ENCODE measurements around the gene DGKI. TPM values are rescaled to one million over a fixed set of nuclear protein-coding genes. Genes with fewer than 3 reads are reported as not detected.

The DGKI gene
- total and polyA plus RNA-seq, 7 donors = under 0.01 to 0.56 (median 0.44) TPM; not detected in 2

- ATAC-seq = no peak
- WGBS, 3 donors = 85 to 91% (median 88%) methylated on average over 1 of the region's 1 CpG
- Histone ChIP-seq H3K4me3 (no peak overlapping the region), H3K27ac (no peak overlapping the region), H3K9me3 (no peaks in the 10 kb centered on the region), H3K27me3 (ENCODE audit: insufficient read depth in 3 of 3, low read length in 2 of 3) (no peaks in the 10 kb centered on the region), H3K36me3 (ENCODE audit: insufficient read depth in 1 of 2, low read depth in 1 of 2) (no peaks in the 10 kb centered on the region), H3K4me1 (no peaks in the 10 kb centered on the region)
- no peak for DNase-seq
- no peak for TF ChIP-seq CTCF (IDR thresholded peaks at IDR 0.05)
- intact Hi-C loops (cut with DNase I) = no loop called here
Observed at GRCh38 chr7:137480401-137480800, 366.4 kb downstream of the DGKI start.

DNA sequence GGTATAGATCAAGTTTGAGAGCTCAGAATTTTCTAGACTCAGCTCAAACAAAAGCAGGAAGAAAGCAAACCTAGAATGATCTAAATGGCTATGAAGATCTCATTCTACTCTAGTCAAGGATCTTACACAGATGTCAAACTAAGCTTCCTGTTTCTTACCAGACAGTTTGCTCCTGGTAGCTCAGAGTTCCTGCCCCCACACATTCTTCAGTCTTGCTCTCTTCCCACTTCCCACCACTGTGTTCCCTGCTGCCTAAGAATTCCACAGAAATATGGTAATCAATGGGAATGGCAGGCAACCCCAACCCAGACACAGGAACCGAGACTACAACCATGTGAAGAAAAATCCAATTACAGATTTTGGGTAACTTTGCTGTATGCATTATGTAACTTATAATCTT lies 369.8 kb downstream of the DGKI start:
- Histone ChIP-seq H3K4me1 (no peaks in the 10 kb centered on the region), H3K27ac (no peak overlapping the region), H3K9me3 (no peaks in the 10 kb centered on the region), H3K36me3 (ENCODE audit: insufficient read depth in 1 of 2, low read depth in 1 of 2) (no peaks in the 10 kb centered on the region), H3K4me3 (no peak overlapping the region), H3K27me3 (ENCODE audit: insufficient read depth in 3 of 3, low read length in 2 of 3) (no peaks in the 10 kb centered on the region)
- DNase-seq (no peak), ATAC-seq (no peak)
- 70 to 75% (median 74%) methylated on average over 1 of the region's 1 CpG for WGBS, 3 donors
- no peak for TF ChIP-seq CTCF (IDR thresholded peaks at IDR 0.05)
- intact Hi-C loops (cut with DNase I) = no loop called here

DNA sequence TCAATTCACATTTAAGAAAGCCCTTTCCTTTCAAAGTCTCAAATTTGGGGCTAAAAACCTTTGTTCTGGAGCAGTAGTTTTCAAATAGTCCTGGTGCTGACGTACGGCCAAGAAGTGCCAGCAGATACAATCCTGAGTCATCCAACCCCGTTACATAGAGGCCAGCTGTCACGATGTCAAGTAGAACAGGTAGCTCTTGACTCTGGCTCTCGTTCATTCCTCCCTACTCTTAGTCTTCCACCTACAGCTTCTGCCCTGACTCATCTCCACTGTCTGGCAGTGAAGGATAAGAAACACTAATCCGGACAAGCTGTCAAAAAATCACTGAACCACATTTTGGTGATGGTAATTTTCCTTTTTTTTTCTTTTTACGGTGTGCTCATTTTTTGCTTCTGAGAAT lies 370.8 kb downstream of the DGKI start:
- no peaks in the 10 kb centered on the region for H3K4me1 ChIP-seq
- no peak for TF ChIP-seq CTCF (IDR thresholded peaks at IDR 0.05)
- no peak overlapping the region for H3K4me3 ChIP-seq
- no peak for DNase-seq
- no peak overlapping the region for H3K27ac ChIP-seq
- WGBS, 3 donors = 66 to 74% (median 68%) methylated on average over 7 of the region's 7 CpGs
- intact Hi-C loops (cut with DNase I) = no loop called here
- no peaks in the 10 kb centered on the region for H3K27me3 ChIP-seq (ENCODE audit: insufficient read depth in 3 of 3, low read length in 2 of 3)
- no peaks in the 10 kb centered on the region for H3K9me3 ChIP-seq
- ATAC-seq = no peak
- no peaks in the 10 kb centered on the region for H3K36me3 ChIP-seq (ENCODE audit: insufficient read depth in 1 of 2, low read depth in 1 of 2)

DNA sequence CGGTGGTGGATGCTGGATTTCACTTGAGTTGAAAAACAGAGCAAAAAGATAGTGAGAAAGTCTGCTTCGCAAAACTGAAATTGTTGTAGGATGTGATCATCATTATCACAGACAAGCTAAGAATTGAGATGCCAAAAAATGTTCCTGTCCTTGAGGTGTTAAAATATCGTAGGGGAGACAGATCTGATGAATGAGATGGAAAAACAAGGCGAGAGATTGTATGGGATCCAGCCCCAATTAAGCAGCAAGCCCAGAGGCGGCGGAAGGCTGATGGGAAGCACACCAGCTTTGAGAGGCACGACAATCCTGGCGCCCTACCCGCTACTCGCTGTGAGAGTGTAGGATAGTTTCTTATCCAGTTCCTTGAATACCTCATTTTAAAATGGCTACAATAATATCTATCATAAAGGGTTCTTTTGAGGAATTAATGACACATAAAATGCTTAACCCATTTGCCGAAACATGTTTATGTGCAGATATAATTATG lies 372.2 kb downstream of the DGKI start:
- ATAC-seq = no peak
- Histone ChIP-seq H3K27me3 (ENCODE audit: insufficient read depth in 3 of 3, low read length in 2 of 3) (no peaks in the 10 kb centered on the region), H3K9me3 (no peaks in the 10 kb centered on the region), H3K4me3 (no peak overlapping the region), H3K4me1 (no peaks in the 10 kb centered on the region), H3K36me3 (ENCODE audit: insufficient read depth in 1 of 2, low read depth in 1 of 2) (no peaks in the 10 kb centered on the region), H3K27ac (no peak overlapping the region)
- intact Hi-C loops (cut with DNase I) = no loop called here
- WGBS, 3 donors = 86 to 88% (median 86%) methylated on average over 11 of the region's 11 CpGs
- TF ChIP-seq CTCF (IDR thresholded peaks at IDR 0.05) = no peak
- DNase-seq = no peak

DNA sequence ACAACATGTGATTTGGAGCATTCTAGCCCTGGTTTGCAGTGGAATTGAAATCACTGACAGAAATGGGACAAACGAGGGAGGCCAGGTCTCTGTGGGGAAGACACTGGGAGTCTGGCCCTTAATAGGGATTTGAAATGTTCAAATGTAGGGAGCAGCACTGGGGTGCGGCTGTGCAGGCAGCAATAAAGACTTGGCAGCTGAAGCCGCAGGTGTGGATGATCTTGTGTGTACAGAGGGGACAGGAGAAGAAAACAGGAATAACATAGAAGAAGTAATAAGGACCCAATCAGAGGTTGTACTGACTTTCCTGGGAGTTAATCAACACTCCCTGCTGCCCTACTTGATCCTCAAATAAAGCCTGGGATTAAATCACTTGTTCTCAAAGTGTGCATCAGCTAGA lies 375.6 kb downstream of the DGKI start:
- ATAC-seq (no peak), DNase-seq (no peak)
- intact Hi-C loops (cut with DNase I) = no loop called here
- H3K27me3 ChIP-seq (ENCODE audit: insufficient read depth in 3 of 3, low read length in 2 of 3) = no peaks in the 10 kb centered on the region
- H3K36me3 ChIP-seq (ENCODE audit: insufficient read depth in 1 of 2, low read depth in 1 of 2) = no peaks in the 10 kb centered on the region
- no peak overlapping the region for H3K27ac ChIP-seq
- WGBS, 3 donors = 69 to 74% (median 70%) methylated on average over 3 of the region's 3 CpGs
- TF ChIP-seq CTCF (IDR thresholded peaks at IDR 0.05) = no peak
- H3K9me3 ChIP-seq = no peaks in the 10 kb centered on the region
- no peaks in the 10 kb centered on the region for H3K4me1 ChIP-seq
- H3K4me3 ChIP-seq = no peak overlapping the region
